ENCODE data around the gene NQO2. TPM values are rescaled to one million over a fixed set of nuclear protein-coding genes. Genes with fewer than 3 reads are reported as not detected.

The NQO2 gene
- total RNA-seq, 1 experiment from 2014 or later: 82.9 TPM

DNA sequence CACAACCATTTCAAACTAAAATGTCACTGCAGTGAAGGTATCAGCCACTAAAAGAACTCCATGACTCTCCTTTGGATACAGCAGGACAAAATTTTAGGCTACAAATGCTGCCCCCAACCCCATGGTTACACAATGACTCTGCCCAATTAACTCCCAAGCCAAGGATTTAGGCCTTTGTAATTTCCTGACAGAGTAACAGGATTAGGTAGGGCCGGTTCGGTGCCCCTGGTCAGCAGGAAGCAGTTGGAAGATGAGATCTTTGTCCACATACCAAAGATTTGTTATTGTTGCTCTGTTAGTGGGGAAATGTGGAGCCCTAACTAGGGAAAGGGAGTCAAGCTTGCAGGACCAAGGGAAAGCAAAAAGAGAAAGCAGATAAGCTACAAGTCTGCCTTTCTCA is 41.9 kb downstream of the NQO2 start:
- RAD21 ChIA-PET (ENCODE audit: low non-redundant PET in 1 of 2, low total read pairs in 2 of 2, uncharacterized antibody in 2 of 2, unreplicated experiment in 2 of 2): no interaction called here

More for the DNA sequence above, 41.9 kb downstream of the NQO2 start:
- Histone ChIP-seq H3K9ac (ENCODE audit: low read length) (no peak overlapping the region), H3K4me2 (ENCODE audit: low read length) (no peak overlapping the region), H4K20me1 (ENCODE audit: insufficient read depth) (no peaks in the 10 kb centered on the region), H2AFZ (ENCODE audit: low read depth, low read length, poor library complexity, severe bottlenecking) (no peak overlapping the region), H3K27me3 (ENCODE audit: insufficient read depth, low read length) (no peaks in the 10 kb centered on the region), H3K9me3 (ENCODE audit: control insufficient read depth in 1 of 2, insufficient read depth in 1 of 2, low read depth in 1 of 2, low read length in 2 of 2) (no peaks in the 10 kb centered on the region), H3K79me2 (ENCODE audit: insufficient read depth, low read length) (no peaks in the 10 kb centered on the region), H3K4me3 (replicated peaks in 1 of 2; ENCODE audit: low read depth in 1 of 2, low read length in 2 of 2) (no peak overlapping the region), H3K4me1 (ENCODE audit: control insufficient read depth in 1 of 2, insufficient read depth in 2 of 2, low read length in 2 of 2) (no peaks in the 10 kb centered on the region), H3K9me2 (ENCODE audit: insufficient read depth) (no peaks in the 10 kb centered on the region), H3K36me3 (ENCODE audit: control insufficient read depth in 1 of 2, insufficient read depth in 2 of 2, low read length in 2 of 2) (no peaks in the 10 kb centered on the region), H3K27ac (ENCODE audit: low read depth, low read length) (no peak overlapping the region)
- intact Hi-C loops (cut with micrococcal nuclease): no loop called here
- TF ChIP-seq, protein P1, sequence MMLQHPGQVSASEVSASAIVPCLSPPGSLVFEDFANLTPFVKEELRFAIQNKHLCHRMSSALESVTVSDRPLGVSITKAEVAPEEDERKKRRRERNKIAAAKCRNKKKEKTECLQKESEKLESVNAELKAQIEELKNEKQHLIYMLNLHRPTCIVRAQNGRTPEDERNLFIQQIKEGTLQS (IDR thresholded peaks at IDR 0.05): no peak
- TF ChIP-seq SP1 (IDR thresholded peaks at IDR 0.05; ENCODE audit: low read depth) (no peak), SRF (IDR thresholded peaks at IDR 0.05; ENCODE audit: low read depth) (no peak), CBX3 (IDR thresholded peaks at IDR 0.05; ENCODE audit: low read depth) (no peak), FOSL1 (IDR thresholded peaks at IDR 0.05; ENCODE audit: low read depth) (no peak), POLR2AphosphoS5 (IDR thresholded peaks at IDR 0.05; ENCODE audit: low read depth, low read length) (no peak), TCF7L2 (IDR thresholded peaks at IDR 0.05; ENCODE audit: borderline replicate concordance, extremely low read depth, insufficient read depth, insufficient read length) (no peak), JUND (IDR thresholded peaks at IDR 0.05) (no peak), YY1 (IDR thresholded peaks at IDR 0.05; ENCODE audit: extremely low read depth, insufficient replicate concordance, low read depth, low read length) (no peak), ELF1 (IDR thresholded peaks at IDR 0.05; ENCODE audit: borderline replicate concordance, low read depth) (no peak), ZNF274 (IDR thresholded peaks at IDR 0.05; ENCODE audit: low read depth, low read length) (no peak), CEBPB (IDR thresholded peaks at IDR 0.05; ENCODE audit: low read depth) (no peak)
- TF ChIP-seq, protein P2, sequence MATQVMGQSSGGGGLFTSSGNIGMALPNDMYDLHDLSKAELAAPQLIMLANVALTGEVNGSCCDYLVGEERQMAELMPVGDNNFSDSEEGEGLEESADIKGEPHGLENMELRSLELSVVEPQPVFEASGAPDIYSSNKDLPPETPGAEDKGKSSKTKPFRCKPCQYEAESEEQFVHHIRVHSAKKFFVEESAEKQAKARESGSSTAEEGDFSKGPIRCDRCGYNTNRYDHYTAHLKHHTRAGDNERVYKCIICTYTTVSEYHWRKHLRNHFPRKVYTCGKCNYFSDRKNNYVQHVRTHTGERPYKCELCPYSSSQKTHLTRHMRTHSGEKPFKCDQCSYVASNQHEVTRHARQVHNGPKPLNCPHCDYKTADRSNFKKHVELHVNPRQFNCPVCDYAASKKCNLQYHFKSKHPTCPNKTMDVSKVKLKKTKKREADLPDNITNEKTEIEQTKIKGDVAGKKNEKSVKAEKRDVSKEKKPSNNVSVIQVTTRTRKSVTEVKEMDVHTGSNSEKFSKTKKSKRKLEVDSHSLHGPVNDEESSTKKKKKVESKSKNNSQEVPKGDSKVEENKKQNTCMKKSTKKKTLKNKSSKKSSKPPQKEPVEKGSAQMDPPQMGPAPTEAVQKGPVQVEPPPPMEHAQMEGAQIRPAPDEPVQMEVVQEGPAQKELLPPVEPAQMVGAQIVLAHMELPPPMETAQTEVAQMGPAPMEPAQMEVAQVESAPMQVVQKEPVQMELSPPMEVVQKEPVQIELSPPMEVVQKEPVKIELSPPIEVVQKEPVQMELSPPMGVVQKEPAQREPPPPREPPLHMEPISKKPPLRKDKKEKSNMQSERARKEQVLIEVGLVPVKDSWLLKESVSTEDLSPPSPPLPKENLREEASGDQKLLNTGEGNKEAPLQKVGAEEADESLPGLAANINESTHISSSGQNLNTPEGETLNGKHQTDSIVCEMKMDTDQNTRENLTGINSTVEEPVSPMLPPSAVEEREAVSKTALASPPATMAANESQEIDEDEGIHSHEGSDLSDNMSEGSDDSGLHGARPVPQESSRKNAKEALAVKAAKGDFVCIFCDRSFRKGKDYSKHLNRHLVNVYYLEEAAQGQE (IDR thresholded peaks at IDR 0.05; ENCODE audit: low read depth): no peak
- CTCF ChIA-PET: no interaction called here
- ATAC-seq (no peak), DNase-seq (ENCODE audit: low read depth, low spot score) (no peak)
- BruUV-seq (replicated peaks): no TSS peak
- POLR2A ChIA-PET: no interaction called here
